Ishikawa (cell line): ENCODE measurements around the gene MYH9.

Experiments
- CEBPB ChIP-seq: IDR thresholded peaks from 2 replicates; pipeline ENCODE4 v1.6.1; 2012
- CREB1 ChIP-seq: IDR thresholded peaks from 2 replicates; pipeline ENCODE4 v1.6.1; 2012; ENCODE audit warnings: low read depth
- EGR1 ChIP-seq: IDR thresholded peaks from 2 replicates; pipeline ENCODE4 v1.6.1; 2012
- EP300 ChIP-seq: IDR thresholded peaks from 2 replicates; pipeline ENCODE4 v1.6.1; 2012; ENCODE audit warnings: borderline replicate concordance
- FOXM1 ChIP-seq: IDR thresholded peaks from 2 replicates; pipeline ENCODE4 v1.6.1; 2012; ENCODE audit warnings: low read depth, borderline replicate concordance
- NFIC ChIP-seq: IDR thresholded peaks from 2 replicates; pipeline ENCODE4 v1.6.1; 2012
- RAD21 ChIP-seq: IDR thresholded peaks from 2 replicates; pipeline ENCODE4 v1.6.1; 2012; ENCODE audit warnings: low read depth
- REST ChIP-seq: IDR thresholded peaks from 2 replicates; pipeline ENCODE4 v1.6.1; 2012; ENCODE audit warnings: low read depth, mild to moderate bottlenecking
- TAF1 ChIP-seq: IDR thresholded peaks from 2 replicates; pipeline ENCODE4 v1.6.1; 2012; ENCODE audit warnings: low read depth, mild to moderate bottlenecking
- TCF12 ChIP-seq: IDR thresholded peaks from 2 replicates; pipeline ENCODE4 v1.6.1; 2012; ENCODE audit warnings: low read depth
- TEAD4 ChIP-seq: IDR thresholded peaks from 2 replicates; pipeline ENCODE4 v1.6.1; 2012
- USF1 ChIP-seq: IDR thresholded peaks from 2 replicates; pipeline ENCODE4 v1.6.1; 2012
- YY1 ChIP-seq: IDR thresholded peaks from 2 replicates; pipeline ENCODE4 v1.6.1; 2012; ENCODE audit warnings: low read depth
- ZBTB7A ChIP-seq: IDR thresholded peaks from 2 replicates; pipeline ENCODE4 v1.6.1; 2012; ENCODE audit warnings: low read depth
- TF ChIP-seq, protein P1 (sequence below): IDR thresholded peaks from 2 replicates; pipeline ENCODE4 v1.6.1; 2012

MYH9 gene

GRCh38 chr22:36330655-36331305 is 57.0 kb downstream of the MYH9 start:
- TF ChIP-seq TAF1 (peak; percentile 32; the same call in 1 of the 2 replicates), ZBTB7A (0 out of 2 replicates have a peak, but pooled peaks have one; percentile 18), USF1 (no peak), RAD21 (no peak), CEBPB (no peak)

DNA sequence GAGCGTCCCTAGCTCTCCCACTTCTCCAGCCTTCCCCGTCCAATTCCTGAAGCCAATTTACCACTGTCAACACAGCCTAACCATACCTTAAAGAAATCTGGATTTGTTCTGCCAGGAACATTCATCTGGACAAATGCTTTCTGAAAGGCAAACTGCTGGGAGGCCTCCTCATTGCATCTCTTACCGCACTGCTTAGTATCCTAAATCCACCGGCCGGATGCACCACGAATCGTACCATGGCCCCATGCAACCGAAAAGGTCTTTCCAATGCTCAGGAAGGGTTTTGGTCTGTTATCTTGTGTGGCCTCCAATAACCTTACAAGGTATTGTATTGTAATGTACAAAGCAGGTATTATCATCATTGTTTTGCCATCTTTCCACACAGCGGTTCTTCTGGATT is 57.6 kb downstream of the MYH9 start:
- TF ChIP-seq EGR1 (no peak), FOXM1 (no peak), CREB1 (no peak), TEAD4 (no peak), USF1 (no peak), REST (no peak), TCF12 (no peak), YY1 (no peak), TAF1 (no peak), NFIC (no peak), ZBTB7A (no peak), CEBPB (no peak), EP300 (no peak), RAD21 (no peak)
- TF ChIP-seq, protein P1, sequence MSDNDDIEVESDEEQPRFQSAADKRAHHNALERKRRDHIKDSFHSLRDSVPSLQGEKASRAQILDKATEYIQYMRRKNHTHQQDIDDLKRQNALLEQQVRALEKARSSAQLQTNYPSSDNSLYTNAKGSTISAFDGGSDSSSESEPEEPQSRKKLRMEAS = no peak

DNA sequence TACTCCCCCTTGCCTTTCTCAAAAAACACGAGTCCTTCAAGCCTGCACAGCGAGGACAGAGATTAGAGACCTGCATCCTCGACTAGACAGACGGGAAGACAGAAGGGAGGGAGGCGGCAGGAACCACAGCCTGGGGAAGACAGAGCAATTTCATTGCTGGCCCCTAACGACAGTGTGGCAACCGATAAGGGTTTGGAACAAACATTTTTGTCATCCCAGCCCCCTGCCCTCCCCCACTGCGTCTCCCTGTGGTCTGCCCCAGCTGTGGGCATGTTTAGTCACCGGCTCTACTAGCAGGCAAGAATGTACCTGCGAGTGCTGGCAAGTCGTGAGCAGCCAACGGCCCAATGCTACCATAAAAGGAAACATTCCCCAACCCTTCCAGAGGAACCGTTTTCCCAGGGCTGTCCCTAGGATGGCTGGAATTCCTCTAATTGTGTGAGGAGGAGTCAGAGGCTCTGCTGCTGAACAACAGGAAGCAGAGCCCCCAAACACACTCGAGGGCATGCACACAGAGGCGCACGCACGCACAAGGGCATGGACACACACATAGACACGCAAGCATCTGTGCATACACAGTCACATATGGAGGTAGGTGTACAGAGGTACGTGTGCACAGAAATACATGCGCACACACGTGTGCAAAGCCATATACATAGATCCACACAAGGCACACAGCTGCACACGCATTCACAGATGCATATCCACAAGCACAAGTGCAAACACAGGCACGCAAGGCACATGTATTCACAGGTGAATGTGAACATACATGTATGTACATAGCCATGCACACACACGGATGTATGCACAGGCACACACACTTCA is 58.3 kb downstream of the MYH9 start:
- TF ChIP-seq RAD21 (peak; percentile 6; the same call in 1 of the 2 replicates), TCF12 (peak; percentile 93), NFIC (peak; percentile 69), FOXM1 (peak; percentile 89), ZBTB7A (peak; percentile 77; the same call in 1 of the 2 replicates), EGR1 (no peak), YY1 (peak; percentile 31; the same call in 1 of the 2 replicates), REST (no peak), TAF1 (no peak), TEAD4 (peak; percentile 95), CREB1 (no peak), CEBPB (no peak), EP300 (peak; percentile 95), USF1 (no peak)
- TF ChIP-seq, protein P1 = peak; percentile 77

GRCh38 chr22:36328635-36329253 is 59.0 kb downstream of the MYH9 start:
- TF ChIP-seq TAF1 (no peak), TCF12 (peak; percentile 92), ZBTB7A (peak; percentile 78), CEBPB (no peak), FOXM1 (peak; percentile 53; the same call in 1 of the 2 replicates), USF1 (peak; percentile 18; the same call in 1 of the 2 replicates), NFIC (peak; percentile 20), EP300 (peak; percentile 82; the same call in 1 of the 2 replicates), TEAD4 (no peak)
- TF ChIP-seq, protein P1 = peak; percentile 95
